ENCODE data around the gene PGRMC1.
"Not testable (repeated sequence)": the region's sequence is repeated elsewhere in the genome, so short reads cannot be mapped to it uniquely, and the experiment has no call there.

PGRMC1 gene

GRCh38 chrX:119235872-119236622 is at the start of gene PGRMC1:
Gene PGRMC1 (plus strand): TSS chrX:119236285. CDS start chrX:119236364, 79 bp downstream.
- peak; percentile 74 for DNase-seq (ENCODE audit: low read depth)

DNA sequence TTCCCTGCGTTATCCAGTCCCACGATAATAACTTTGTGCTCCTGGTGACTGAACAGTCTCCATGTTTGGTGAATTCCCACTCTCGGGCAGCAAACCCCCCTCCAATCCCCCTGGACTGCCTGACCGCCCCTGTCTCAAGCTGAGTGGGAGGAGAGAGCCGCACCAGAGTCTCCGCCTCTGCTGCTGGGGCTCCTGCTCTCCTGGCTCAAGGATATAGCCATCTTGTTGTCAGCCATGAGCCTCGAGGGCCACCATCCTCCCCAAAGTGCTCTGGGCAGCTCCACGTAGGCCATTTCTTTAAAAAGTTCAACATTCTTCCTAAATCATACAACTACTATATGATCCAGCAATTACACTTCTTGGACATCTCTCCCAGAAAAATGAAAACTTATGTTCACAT is 49.3 kb upstream of the PGRMC1 start:
- DNase-seq (ENCODE audit: low read depth), result no peak

DNA sequence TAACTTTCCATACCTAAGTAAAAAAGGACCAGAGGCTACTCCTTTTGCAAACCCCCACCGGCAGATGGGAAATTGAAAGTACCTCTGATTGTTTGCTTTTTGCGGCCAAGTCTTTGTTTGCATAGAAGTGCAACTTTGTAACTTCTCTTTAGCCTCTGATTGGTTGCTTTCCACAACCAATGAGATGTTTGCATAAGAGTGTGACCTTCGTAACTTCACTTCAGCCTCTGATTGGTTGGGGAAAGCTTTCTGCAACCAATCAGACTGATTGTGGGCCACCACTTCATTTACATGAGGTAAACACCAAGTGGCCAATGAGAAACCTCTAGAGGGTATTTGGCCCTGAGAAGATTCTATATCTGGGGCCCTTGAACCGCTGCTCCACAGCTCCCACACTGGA is 48.8 kb upstream of the PGRMC1 start:
- DNase-seq (ENCODE audit: low read depth), result no peak

DNA sequence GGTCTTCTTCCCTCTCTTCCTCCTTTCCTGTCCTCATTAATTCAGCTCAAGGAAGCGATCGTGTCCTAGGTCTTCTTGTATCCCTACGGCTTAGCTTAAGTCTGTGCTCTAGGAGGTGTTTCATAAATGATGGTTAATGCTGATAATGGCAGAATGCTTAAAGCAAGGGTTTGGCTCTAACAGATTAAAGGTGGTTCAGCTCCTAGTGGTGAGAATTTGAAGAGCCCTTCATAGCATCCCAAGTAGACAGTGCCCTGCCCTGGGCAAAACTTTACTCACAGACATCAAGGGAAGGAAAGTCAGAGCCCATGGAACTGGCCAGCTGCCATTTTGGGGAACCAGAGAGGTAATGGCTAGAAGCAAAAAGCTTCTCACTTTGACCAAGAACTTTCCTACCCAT is 47.0 kb upstream of the PGRMC1 start:
- no peak for DNase-seq (ENCODE audit: low read depth)

- no peak for DNase-seq (ENCODE audit: low read depth)
Measured at GRCh38 chrX:119189595-119189994, 46.5 kb upstream of the PGRMC1 start.

DNA sequence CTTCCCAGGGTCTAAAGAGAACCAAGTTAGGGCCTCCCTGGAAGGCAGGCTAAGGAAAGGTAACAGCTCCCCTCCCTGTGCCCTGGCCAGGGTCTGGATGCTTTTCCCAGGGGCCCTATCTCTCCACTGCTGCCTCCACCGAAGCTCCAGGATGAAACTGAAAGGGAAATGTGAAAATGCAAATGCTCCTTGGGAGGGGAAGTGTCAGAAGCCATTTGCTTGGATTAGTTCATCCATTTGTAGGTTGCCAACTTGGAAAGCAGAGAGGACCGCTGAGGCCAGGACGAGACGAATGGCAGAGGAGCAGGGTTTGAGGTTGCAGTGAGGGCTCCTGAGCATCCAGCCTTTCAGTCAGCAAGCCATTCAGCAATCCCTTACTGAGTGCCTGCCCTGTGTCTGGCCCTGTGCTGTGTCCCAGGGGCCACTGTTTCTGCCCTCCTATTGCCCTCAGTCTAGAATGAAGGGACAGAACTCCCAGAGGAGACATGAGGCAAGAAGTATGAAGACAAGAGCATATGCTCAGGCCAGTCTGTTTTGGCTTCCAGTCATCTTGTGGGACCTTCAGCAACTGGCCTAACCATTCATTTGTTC is 45.9 kb upstream of the PGRMC1 start:
- DNase-seq (ENCODE audit: low read depth), result no peak

DNA sequence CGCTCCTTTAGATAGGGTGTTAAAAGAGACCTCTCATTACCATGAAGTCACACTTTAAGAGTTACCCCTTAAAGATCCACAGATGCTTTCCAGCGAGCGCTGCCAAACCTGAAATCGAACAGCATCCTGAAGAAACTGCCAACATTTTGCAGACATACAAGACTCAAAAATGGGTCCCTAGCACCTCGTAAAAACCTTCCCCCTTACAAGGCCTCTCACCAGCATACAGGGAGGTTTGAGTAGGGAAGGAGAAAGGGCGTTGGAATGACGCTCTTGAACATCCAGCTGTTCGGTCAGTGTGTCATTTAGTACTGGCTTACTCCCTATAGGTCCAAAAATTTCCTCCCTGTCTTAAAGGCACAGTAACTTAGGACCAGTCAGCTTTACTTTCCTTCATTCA is 45.3 kb upstream of the PGRMC1 start:
- peak; percentile 11 for DNase-seq (ENCODE audit: low read depth)

GRCh38 chrX:119194621-119195020 is 41.5 kb upstream of the PGRMC1 start:
- peak; percentile 27 for DNase-seq (ENCODE audit: low read depth)

DNA sequence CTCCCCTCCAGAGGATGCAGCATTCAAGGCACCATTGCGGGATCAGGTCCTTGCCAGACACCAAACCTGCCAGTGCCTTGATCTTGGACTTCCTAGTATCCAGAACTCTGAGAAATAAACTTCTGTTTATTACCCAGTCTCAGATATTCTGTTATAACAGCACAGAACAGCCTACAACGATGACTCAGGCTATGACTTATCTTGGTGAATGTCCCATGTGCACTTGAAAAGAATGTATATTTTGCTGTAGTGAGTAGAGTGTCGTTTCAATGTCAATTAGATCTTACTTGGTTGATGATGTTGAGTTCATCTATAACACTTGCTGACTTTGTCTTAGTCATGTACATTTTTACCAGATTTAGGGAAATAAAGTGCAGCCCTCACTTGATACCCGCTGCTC is 34.5 kb upstream of the PGRMC1 start:
- DNase-seq (ENCODE audit: low read depth), result peak; percentile 22

DNA sequence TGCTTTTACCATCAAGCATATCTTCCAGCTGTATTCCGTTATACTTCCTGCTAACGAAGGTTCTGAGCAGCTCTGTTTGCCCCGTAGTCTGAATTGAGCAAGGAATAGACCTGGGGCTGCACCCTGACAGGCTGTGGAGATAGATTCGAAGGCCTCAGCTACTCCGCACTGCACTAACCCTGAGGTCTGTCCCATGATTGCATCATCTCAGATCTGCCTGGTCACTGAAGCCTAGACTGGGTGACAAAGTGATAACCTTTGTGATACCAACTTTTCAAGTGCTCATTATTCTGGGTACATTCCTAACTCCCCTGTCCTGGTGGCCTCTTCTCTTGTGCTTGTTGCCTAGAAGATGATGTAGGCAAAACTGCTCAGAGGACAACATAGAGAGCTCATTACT is 29.9 kb upstream of the PGRMC1 start:
- no peak for DNase-seq (ENCODE audit: low read depth)

- not testable (repeated sequence) for DNase-seq (ENCODE audit: low read depth)
Measured at GRCh38 chrX:119207483-119207882, 28.6 kb upstream of the PGRMC1 start.

- DNase-seq (ENCODE audit: low read depth), result no peak
Measured at GRCh38 chrX:119208401-119209057, 27.6 kb upstream of the PGRMC1 start.

- not testable (repeated sequence) for DNase-seq (ENCODE audit: low read depth)
Measured at GRCh38 chrX:119210931-119211648, 25.0 kb upstream of the PGRMC1 start.

- no peak for DNase-seq (ENCODE audit: low read depth)
Measured at GRCh38 chrX:119211649-119212014, 24.5 kb upstream of the PGRMC1 start.

- DNase-seq (ENCODE audit: low read depth), result no peak
Measured at GRCh38 chrX:119218198-119218597, 17.9 kb upstream of the PGRMC1 start.

DNA sequence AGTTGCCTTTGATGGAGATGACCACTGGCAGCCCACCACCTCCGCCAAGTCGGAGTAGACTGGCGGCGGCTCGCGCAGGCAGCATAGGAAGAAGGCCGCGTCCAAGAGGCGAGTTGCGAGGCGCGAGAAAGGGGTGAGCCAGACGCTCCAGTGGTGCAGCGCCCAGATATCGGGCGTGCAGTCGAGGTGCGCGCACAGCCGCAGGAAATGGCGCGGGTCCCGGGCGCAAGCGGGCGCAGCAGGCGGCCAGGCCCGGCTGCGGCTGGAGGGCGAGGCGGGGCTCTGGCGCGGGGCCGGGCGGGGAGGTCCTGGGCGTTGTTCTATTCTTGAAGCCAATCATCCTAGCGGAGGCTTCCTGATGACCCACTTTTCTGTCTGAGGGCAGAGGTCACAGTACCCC is 13.2 kb upstream of the PGRMC1 start:
- DNase-seq (ENCODE audit: low read depth), result no peak

DNA sequence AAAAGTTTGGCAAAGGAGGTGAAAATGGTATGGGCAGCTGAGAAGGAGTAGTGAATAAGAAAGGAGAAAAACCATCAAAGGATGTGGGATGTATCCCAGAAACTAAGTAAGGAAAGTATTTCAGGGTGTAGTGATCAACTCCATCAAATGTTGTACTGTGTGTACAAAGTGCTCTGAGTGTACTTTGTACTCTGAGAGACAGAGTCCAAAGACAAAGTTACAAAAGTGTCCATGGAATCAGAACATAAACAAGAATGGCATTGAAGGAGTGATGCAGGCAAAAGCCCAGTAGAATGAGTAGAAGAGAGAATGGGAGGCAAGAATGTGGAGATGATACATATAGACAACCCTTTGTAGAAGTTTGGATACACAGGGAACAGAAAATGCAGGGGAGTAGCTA is 12.3 kb upstream of the PGRMC1 start:
- DNase-seq (ENCODE audit: low read depth), result no peak

DNA sequence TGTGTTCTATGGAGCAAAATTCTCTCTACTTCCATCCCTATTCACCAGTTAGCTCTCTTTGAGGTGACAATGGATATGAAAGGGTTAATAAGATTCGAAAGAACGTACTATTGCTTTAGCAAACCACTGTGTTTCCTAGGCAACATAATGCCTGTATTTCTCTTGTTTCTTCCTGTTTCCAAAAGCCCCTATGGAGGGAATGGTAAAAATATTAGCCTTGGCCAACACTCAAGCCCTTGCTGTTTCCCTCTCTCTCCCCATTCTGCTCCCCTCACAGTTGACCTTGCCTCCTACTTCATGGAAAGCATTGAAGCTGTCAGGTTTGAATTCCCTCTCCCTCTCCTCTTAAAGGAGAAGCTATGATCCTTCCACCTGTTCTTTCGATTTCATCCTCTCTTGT is 9.6 kb upstream of the PGRMC1 start:
- DNase-seq (ENCODE audit: low read depth), result no peak

DNA sequence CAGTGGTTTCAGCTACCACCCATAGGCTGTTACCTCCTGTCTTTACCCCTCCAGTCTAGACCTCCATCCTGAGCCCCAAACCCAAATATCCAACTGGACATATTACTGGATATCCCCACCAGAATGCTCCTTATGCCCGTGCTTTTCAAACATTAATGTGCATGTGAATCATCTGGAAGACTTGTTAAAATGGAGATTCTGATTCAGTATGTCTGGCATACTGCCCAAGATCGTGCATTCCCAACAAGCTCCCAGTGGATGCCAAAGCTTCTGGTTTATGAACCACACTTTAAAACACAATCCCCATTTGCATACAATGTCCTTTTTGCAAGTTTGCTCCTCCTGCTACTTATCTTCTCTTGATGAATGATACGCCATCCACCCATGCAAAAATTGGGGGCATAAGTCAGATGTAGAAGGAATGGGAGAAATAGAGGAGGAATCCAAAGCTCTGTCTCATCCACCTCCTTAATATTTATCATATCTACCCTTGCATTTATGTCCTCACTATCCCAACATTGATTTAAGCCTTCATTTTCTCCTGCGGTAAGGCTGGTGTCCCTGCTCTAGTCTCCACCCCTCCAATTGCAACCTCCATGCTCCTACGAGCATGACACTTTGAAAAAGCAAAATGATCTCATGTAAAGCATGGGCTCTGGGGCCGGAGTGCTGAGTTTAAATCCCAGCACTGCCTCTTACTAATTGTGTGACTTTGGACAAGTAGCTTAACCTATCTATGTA is 7.4 kb upstream of the PGRMC1 start:
- DNase-seq (ENCODE audit: low read depth), result peak; percentile 82

- no peak for DNase-seq (ENCODE audit: low read depth)
Measured at GRCh38 chrX:119229253-119229615, 6.9 kb upstream of the PGRMC1 start.

- DNase-seq (ENCODE audit: low read depth), result no peak
Measured at GRCh38 chrX:119230850-119231249, 5.2 kb upstream of the PGRMC1 start.

DNA sequence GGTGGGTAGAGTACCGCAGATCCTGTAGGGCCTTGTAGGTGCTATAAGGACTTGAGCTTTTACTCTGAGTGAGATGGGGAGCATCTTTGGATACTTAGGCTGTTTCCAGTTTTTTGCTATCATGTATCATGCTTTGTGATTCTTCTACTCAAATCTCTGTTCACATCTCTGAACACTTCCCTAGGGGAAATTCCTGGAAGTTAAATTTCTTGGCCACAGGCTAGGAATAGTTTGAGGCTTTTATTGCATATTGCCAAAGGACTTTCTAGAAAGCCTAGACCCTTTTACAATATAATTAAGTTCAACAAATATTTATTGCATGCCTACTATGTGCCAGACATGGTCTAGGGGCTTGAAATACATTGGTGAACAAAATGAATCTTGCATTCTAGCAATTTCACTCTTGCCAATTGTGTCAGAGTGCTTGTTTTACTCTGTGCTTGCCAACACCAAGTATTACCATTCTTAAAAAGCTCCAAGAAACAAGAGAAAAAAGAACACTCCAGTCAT is 4.1 kb upstream of the PGRMC1 start:
- DNase-seq (ENCODE audit: low read depth), result no peak

Measured in iris pigment epithelial cell (primary cell).